Right atrium auricular region (tissue), 2 donors: ENCODE measurements around the gene RHEB. TPM values are rescaled to one million over a fixed set of nuclear protein-coding genes. Genes with fewer than 3 reads are reported as not detected.
A peak's percentile ranks its signal among the peaks of the same experiment; 100 is the strongest.

Experiments
- DNase-seq: peaks from one replicate; pipeline ENCODE4 v3.0.0-alpha.2; 2019; ENCODE audit warnings: low spot score
- H3K27ac ChIP-seq, 2 donors: fragments of 200-600 bp; sonication (generic); 1 replicate in 1 of 2; 2 replicates in 1 of 2; pipeline ENCODE4 v1.5.1; 2016 to 2019
- H3K27me3 ChIP-seq, 2 donors: fragments of 200-600 bp; sonication (generic); one replicate each; pipeline versions ENCODE4 v1.5.1 to v1.6.0; 2017 to 2019
- H3K36me3 ChIP-seq: fragments of 200-600 bp; sonication (generic); one replicate; pipeline ENCODE4 v1.5.1; 2016
- H3K4me1 ChIP-seq, 2 donors: fragments of 200-600 bp; sonication (generic); one replicate each; pipeline versions ENCODE4 v1.5.1 to v1.6.0; 2017 to 2019
- H3K4me3 ChIP-seq, 2 donors: fragments of 200-600 bp; sonication (generic); 1 replicate in 1 of 2; 2 replicates in 1 of 2; pipeline ENCODE4 v1.5.1; 2017 to 2019; ENCODE audit warnings: mild to moderate bottlenecking in 1 of 2, moderate library complexity in 1 of 2
- H3K9me3 ChIP-seq, 2 donors: fragments of 200-600 bp; sonication (generic); one replicate each; pipeline ENCODE4 v1.5.1; 2019
- total RNA-seq, 2 donors: library from RNA; depleted of rRNA; stranded (reverse); fragments of >200 nt; gene quantifications; one replicate each; pipeline ENCODE4 v1.1.0, GENCODE V29; 2016
- TF ChIP-seq, protein P1 (sequence below), 2 donors: fragments of 200-600 bp; sonication (generic); IDR thresholded peaks; one replicate each; pipeline ENCODE4 v1.5.1; 2019; ENCODE audit warnings: antibody characterized with exemption in 2 of 2

Gene RHEB
- total RNA-seq, 2 donors from 2014 or later, result 77.9 to 128 TPM

DNA sequence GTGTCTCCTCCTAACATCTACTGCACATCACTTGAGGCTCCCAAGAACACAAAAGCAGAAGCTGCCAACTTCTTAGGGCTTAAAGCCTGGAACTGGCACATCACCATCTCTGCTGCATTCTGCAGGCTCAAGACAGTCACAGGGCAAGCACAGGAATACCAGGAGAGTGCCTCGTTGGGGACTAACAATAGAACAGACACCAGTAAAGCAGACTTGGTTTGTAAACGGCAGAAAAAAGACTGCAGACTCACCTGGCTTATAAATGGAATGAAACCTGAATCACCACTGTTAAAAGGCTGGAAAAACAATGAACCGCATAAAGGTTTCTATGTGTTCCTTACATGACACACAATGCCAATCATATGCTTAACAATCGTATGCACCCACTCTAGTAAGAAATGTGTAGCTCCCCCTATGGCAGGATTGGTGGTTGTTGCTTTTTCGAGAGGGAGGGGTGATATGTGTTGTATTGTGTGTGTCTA lies 12.8 kb downstream of the RHEB start:
- Histone ChIP-seq H3K4me1 (peaks cover 0 to 69% of the 10 kb centered on the region in 2 donors), H3K4me3 (no peak overlapping the region), H3K36me3 (no peaks in the 10 kb centered on the region), H3K9me3 (no peaks in the 10 kb centered on the region), H3K27ac (peak overlapping the region; percentile 40 to 73), H3K27me3 (no peaks in the 10 kb centered on the region)
- TF ChIP-seq, protein P1, sequence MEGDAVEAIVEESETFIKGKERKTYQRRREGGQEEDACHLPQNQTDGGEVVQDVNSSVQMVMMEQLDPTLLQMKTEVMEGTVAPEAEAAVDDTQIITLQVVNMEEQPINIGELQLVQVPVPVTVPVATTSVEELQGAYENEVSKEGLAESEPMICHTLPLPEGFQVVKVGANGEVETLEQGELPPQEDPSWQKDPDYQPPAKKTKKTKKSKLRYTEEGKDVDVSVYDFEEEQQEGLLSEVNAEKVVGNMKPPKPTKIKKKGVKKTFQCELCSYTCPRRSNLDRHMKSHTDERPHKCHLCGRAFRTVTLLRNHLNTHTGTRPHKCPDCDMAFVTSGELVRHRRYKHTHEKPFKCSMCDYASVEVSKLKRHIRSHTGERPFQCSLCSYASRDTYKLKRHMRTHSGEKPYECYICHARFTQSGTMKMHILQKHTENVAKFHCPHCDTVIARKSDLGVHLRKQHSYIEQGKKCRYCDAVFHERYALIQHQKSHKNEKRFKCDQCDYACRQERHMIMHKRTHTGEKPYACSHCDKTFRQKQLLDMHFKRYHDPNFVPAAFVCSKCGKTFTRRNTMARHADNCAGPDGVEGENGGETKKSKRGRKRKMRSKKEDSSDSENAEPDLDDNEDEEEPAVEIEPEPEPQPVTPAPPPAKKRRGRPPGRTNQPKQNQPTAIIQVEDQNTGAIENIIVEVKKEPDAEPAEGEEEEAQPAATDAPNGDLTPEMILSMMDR (IDR thresholded peaks at IDR 0.05), result no peak
- DNase-seq, result no peak

DNA sequence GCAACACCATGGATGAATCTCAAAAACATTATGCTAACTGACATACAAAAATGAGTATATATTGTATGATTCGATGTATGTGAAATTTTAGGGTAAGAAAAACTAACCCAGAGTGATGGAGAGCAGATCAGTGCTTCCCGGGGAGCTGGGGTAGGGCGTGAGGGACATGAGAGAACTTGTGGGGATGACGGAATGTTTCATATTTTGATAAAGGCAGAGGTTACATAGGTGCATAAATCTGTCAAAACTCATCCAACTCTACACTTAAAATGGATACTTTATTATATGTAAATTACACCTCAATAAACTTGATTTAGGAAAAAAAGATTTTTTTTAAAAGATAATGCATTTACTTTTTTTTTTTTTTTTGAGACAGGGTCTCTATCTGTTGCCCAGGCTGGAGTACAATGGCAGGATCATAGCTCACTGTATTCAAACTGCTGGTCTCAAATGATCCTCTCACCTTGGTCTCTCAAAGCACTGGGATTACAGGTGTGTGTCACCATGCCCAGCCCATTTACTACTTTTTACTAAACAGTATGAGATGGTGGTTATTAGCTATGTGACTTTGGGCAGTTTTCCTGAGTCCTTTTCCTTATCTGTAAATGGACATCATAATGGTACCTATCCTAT lies 13.7 kb downstream of the RHEB start:
- no peak for DNase-seq
- H3K4me1 ChIP-seq, result peaks cover 0 to 62% of the 10 kb centered on the region in 2 donors
- no peaks in the 10 kb centered on the region for H3K36me3 ChIP-seq
- TF ChIP-seq, protein P1 (IDR thresholded peaks at IDR 0.05), result no peak
- H3K27me3 ChIP-seq, result no peaks in the 10 kb centered on the region
- no peaks in the 10 kb centered on the region for H3K9me3 ChIP-seq
- peak overlapping the region; percentile 40 to 73 for H3K27ac ChIP-seq
- H3K4me3 ChIP-seq, result no peak overlapping the region

DNA sequence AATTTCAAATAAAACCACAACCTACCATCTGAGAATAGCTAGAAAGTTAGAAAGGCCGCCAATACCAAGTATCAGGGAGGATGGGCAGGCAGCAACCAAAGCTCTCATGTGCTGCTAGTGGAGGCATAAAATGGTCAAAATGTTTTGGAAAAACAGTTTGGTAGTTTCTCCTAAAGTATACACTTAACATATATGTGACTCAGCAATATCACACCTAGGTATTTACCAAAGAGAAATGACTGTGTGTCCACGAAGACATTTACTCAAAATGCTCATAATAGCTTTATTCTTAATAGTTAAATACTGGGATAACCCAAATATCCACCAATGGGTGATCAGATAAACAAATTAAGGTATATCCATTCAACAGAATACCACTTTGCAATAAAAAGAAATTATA lies 14.3 kb downstream of the RHEB start:
- peak overlapping the region in 1 of 2 donors; percentile 2 for H3K27ac ChIP-seq
- no peak for DNase-seq
- no peak overlapping the region for H3K4me3 ChIP-seq
- no peaks in the 10 kb centered on the region for H3K36me3 ChIP-seq
- H3K9me3 ChIP-seq, result no peaks in the 10 kb centered on the region
- H3K27me3 ChIP-seq, result no peaks in the 10 kb centered on the region
- TF ChIP-seq, protein P1 (IDR thresholded peaks at IDR 0.05), result no peak
- peaks cover 0 to 57% of the 10 kb centered on the region in 2 donors for H3K4me1 ChIP-seq

DNA sequence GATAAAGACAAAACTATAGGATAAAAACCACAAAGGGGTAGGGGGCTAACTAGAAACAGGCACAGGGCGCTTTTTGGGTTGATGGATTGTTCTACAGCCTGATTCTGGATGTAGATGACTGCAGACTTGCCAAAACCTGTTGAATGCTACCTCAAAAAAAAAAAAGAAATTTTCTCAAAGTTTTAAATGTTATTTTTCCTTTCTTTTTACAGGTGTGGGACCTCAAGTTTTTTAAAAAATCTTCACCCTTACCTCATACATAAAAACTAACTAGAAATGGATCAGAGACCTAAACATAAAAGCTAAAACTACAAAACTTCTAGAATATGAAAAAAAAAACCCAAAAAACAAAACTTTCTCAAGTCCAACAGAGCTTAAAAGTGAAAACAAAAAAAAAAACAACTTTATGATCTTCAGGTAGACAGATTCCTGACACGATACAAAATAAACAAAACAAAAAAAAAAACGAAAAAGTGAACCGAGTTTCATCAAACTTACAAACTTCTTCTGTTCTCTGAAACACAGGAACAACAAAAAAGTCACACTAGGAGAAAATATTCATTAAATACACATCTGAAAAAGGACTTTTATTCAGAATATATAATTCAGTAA lies 14.9 kb downstream of the RHEB start:
- H3K9me3 ChIP-seq, result no peaks in the 10 kb centered on the region
- no peaks in the 10 kb centered on the region for H3K27me3 ChIP-seq
- TF ChIP-seq, protein P1 (IDR thresholded peaks at IDR 0.05), result no peak
- no peak for DNase-seq
- no peaks in the 10 kb centered on the region for H3K36me3 ChIP-seq
- H3K27ac ChIP-seq, result peak overlapping the region; percentile 28 to 30
- peaks cover 0 to 51% of the 10 kb centered on the region in 2 donors for H3K4me1 ChIP-seq
- no peak overlapping the region for H3K4me3 ChIP-seq

DNA sequence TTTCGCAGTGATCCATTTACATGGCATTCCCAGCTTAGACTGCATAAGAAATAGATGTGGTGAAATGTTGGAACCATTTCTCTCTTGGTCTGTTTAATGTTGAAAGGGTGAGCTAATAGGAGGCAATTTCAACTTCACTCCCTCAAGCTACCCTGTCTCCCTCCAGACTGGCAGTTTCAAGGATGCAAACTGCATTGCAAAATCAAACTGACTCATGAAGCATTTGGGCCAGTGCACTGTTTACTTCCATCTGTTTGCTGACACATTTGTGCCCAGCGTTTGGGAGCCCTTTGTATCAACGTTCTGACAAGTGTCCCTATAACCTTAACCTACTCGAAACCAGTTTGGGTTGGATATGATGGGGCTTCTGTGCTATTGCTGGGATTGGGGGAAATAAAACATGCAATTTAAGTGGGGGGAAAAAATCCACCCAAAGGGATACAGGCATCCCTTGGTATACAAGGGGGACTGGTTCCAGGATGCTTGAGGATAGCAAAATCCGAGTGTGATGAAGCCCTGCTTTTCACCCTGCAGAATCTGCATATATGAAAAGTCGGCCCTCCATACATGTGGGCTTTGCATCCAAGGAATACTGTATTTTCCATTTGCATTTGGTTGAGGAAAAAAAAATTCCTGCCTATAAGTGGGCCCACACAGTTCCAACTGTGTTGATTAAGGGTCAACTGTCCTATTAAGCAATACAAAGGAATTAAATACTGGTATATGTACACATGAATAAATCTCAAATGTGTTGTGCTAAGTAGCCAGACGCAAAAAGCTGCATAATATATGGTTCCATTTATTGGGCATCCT lies 15.6 kb downstream of the RHEB start:
- H3K4me3 ChIP-seq, result no peak overlapping the region
- peak overlapping the region; percentile 28 to 30 for H3K27ac ChIP-seq
- H3K9me3 ChIP-seq, result no peaks in the 10 kb centered on the region
- TF ChIP-seq, protein P1 (IDR thresholded peaks at IDR 0.05), result no peak
- H3K36me3 ChIP-seq, result no peaks in the 10 kb centered on the region
- no peaks in the 10 kb centered on the region for H3K27me3 ChIP-seq
- peak; percentile 69 for DNase-seq
- H3K4me1 ChIP-seq, result peaks cover 0 to 50% of the 10 kb centered on the region in 2 donors
